CD4-positive, alpha-beta memory T cell (primary cell): ENCODE data around the gene ZER1. TPM values are rescaled to one million over a fixed set of nuclear protein-coding genes. Genes with fewer than 3 reads are reported as not detected.
A peak's percentile ranks its signal among the peaks of the same experiment; 100 is the strongest.

Experiments
- CTCF ChIA-PET: fragments of 350-600 bp; sonication (Branson Sonifier 250); formaldehyde crosslinking; loops from one replicate; lab custom pipeline; 2021; ENCODE audit warnings: inconsistent platforms; ENCODE audit not compliant: partially characterized antibody; lab: Charles Lee
- POLR2A ChIA-PET: fragments of 350-600 bp; sonication (Branson Sonifier 250); formaldehyde crosslinking; loops from one replicate; lab custom pipeline; 2021; ENCODE audit not compliant: partially characterized antibody; lab: Charles Lee
- DNase-seq, 5 donors: peaks; one replicate each; pipeline versions ENCODE4 v3.0.0 to v3.0.0-alpha.2; 2020 to 2022; ENCODE audit warnings: mixed read lengths in 1 of 5
- H3K27ac ChIP-seq: one replicate; pipeline ENCODE4 v1.7.0; 2013; ENCODE audit warnings: low read depth, low read length
- H3K27me3 ChIP-seq: 2 replicates; pipeline ENCODE4 v1.7.0; 2013; ENCODE audit warnings: mild to moderate bottlenecking, low read length, moderate library complexity; ENCODE audit not compliant: insufficient read depth
- H3K36me3 ChIP-seq: 2 replicates; pipeline ENCODE4 v1.7.0; 2013; ENCODE audit warnings: mild to moderate bottlenecking, low read length, moderate library complexity; ENCODE audit not compliant: insufficient read depth
- H3K4me1 ChIP-seq: 2 replicates; pipeline ENCODE4 v1.7.0; 2013; ENCODE audit warnings: mild to moderate bottlenecking, low read length, moderate library complexity; ENCODE audit not compliant: insufficient read depth
- H3K4me3 ChIP-seq, 2 donors: one replicate each; pipeline ENCODE4 v1.7.0; 2013; ENCODE audit warnings: low read length in 2 of 2, mild to moderate bottlenecking in 1 of 2
- H3K9me3 ChIP-seq, 2 donors: one replicate each; pipeline ENCODE4 v1.7.0; 2013; ENCODE audit warnings: low read length in 2 of 2, control low read depth in 1 of 2; ENCODE audit not compliant: control insufficient read depth in 1 of 2
- H3K27ac Mint-ChIP-seq, 7 donors: one replicate each; pipeline ENCODE4 v1.8.0; 2020 to 2021; ENCODE audit warnings: mixed read lengths in 7 of 7, mild to moderate bottlenecking in 6 of 7, inconsistent platforms in 3 of 7, moderate library complexity in 3 of 7
- H3K27me3 Mint-ChIP-seq, 2 donors: one replicate each; pipeline ENCODE4 v1.8.0; 2020 to 2021; ENCODE audit warnings: mixed read lengths in 2 of 2
- H3K36me3 Mint-ChIP-seq, 2 donors: one replicate each; pipeline ENCODE4 v1.8.0; 2020 to 2021; ENCODE audit warnings: mixed read lengths in 2 of 2, inconsistent platforms in 1 of 2, mild to moderate bottlenecking in 1 of 2
- H3K4me1 Mint-ChIP-seq, 4 donors: one replicate each; pipeline ENCODE4 v1.8.0; 2020 to 2021; ENCODE audit warnings: mixed read lengths in 4 of 4, mild to moderate bottlenecking in 1 of 4
- H3K4me3 Mint-ChIP-seq, 8 donors: one replicate each; pipeline ENCODE4 v1.8.0; 2020 to 2021; ENCODE audit warnings: mixed read lengths in 8 of 8, mild to moderate bottlenecking in 7 of 8, moderate library complexity in 6 of 8, inconsistent platforms in 3 of 8
- H3K9me3 Mint-ChIP-seq, 8 donors: one replicate each; pipeline ENCODE4 v1.8.0; 2020 to 2021; ENCODE audit warnings: mixed read lengths in 8 of 8, mild to moderate bottlenecking in 5 of 8, inconsistent platforms in 3 of 8, moderate library complexity in 1 of 8
- intact Hi-C: fragments of 100-400 bp; cut with micrococcal nuclease; formaldehyde crosslinking; loops from one replicate; pipeline ENCODE4 v1.15.1; 2023
- polyA plus RNA-seq, 2 donors: library from polyadenylated mRNA; unstranded; fragments of 300-500 nt; fragmentation: Illumina TruSeq; gene quantifications; one replicate each; pipeline ENCODE4 v1.2.3, GENCODE V29; 2021
- total RNA-seq, 2 experiments: library from RNA; stranded (reverse); gene quantifications; one replicate each; pipeline ENCODE4 v1.2.3, GENCODE V29; 2021

The ZER1 gene
- total and polyA plus RNA-seq, 4 experiments from 2014 or later = 35.6 to 44.2 (median 39.5) TPM

DNA sequence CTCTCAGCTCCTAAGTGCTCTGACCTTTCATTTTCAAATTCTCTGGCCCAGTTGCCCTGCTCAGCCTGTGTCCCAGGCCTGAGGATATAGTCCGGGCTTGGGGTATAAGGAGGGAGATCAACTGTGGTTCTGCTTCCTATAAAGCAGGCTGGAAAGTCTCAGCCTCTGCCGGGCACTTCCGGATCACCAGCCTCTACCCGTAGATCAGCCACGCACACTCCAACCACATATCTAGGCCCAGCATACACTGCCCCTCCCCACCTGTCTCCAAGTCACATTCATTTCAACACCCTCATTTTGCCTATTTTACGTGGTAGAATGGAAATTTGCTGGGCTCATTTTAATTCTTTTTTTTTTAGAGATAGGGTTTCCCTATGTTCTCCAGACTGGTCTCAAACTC lies 3.1 kb downstream of the ZER1 start:
- Mint-ChIP-seq H3K27me3 (no peaks in the 10 kb centered on the region), H3K9me3 (no peaks in the 10 kb centered on the region), H3K4me1 (peaks cover 27 to 55% (median 33%) of the 10 kb centered on the region in 4 donors), H3K4me3 (peak overlapping the region in 2 of 8 donors; percentile 25 to 29), H3K27ac (peak overlapping the region in 4 of 7 donors; percentile 47 to 92 (median 71)), H3K36me3 (peaks cover 3 to 29% of the 10 kb centered on the region in 2 donors)
- ChIA-PET POLR2A (no interaction called here), CTCF (interaction anchor here (0.7 kb wide), 1 partner anchor 67 kb away, joined by 3 read pairs; the partner anchor contains the start of gene PKN3)
- H3K27me3 ChIP-seq = no peaks in the 10 kb centered on the region
- H3K4me1 ChIP-seq = peaks cover 32% of the 10 kb centered on the region
- H3K4me3 ChIP-seq = no peak overlapping the region
- H3K36me3 ChIP-seq = no peaks in the 10 kb centered on the region
- intact Hi-C loops = no loop called here
- H3K27ac ChIP-seq = no peak overlapping the region
- no peaks in the 10 kb centered on the region for H3K9me3 ChIP-seq
- no peak for DNase-seq

DNA sequence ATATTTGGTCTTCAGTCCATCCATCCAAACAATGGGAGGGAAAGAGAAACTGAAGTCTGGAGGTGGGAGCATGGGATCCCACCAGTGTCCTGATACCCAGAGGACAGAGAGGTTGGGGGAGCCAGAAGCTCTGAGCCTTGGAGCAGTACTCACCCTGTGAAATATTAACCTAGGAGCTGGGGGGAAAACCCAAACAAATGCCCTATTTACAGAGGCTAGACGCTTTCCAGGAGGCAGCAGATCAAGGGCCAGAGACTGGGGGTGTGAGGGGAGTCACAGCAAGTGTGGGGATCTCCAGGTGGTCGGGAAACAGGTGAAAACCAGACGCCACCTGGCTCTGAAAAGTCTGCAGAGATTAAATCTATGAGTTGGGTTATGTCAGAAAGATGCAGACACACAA lies 6.2 kb downstream of the ZER1 start:
- ChIA-PET POLR2A (interaction anchor here (1.7 kb wide), 1 partner anchor 48 kb away, joined by 3 read pairs; no protein-coding TSS in a partner anchor), CTCF (interaction anchor here (1.2 kb wide), 1 partner anchor 53 kb away, joined by 4 read pairs; the partner anchor contains the start of gene ENDOG)
- Histone ChIP-seq H3K36me3 (no peaks in the 10 kb centered on the region), H3K27me3 (no peaks in the 10 kb centered on the region), H3K9me3 (no peaks in the 10 kb centered on the region), H3K4me3 (no peak overlapping the region), H3K27ac (no peak overlapping the region), H3K4me1 (peaks cover 25% of the 10 kb centered on the region)
- DNase-seq = no peak
- Mint-ChIP-seq H3K27me3 (no peaks in the 10 kb centered on the region), H3K4me3 (no peak overlapping the region), H3K9me3 (no peaks in the 10 kb centered on the region), H3K4me1 (peaks cover 26 to 57% (median 32%) of the 10 kb centered on the region in 4 donors), H3K36me3 (peaks cover 3 to 25% of the 10 kb centered on the region in 2 donors), H3K27ac (no peak overlapping the region)
- intact Hi-C loops = no loop called here

DNA sequence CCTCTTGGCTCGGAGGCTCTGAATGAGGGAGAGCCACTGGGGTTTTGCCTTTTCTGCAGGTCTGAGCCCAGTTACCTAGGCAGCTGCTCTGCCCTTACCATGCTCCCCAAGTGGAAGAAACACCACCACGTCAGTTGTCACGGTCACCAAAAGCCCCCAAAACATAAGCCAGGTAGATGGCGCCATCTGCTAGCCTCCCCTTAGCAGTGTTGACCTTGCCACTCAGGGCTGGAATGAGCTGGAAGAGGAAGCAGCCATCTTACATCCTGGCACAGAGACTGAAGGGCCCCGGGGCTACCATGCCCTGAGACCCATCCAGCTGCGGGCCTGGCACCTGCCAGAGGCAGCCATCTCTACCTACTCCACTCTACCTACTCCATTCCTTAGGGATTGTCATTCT lies 7.4 kb downstream of the ZER1 start:
- Mint-ChIP-seq H3K27me3 (no peaks in the 10 kb centered on the region), H3K9me3 (no peaks in the 10 kb centered on the region), H3K4me1 (peaks cover 19 to 46% (median 24%) of the 10 kb centered on the region in 4 donors), H3K27ac (no peak overlapping the region), H3K36me3 (peaks cover 3 to 24% of the 10 kb centered on the region in 2 donors), H3K4me3 (no peak overlapping the region)
- intact Hi-C loops = no loop called here
- H3K4me1 ChIP-seq = peaks cover 15% of the 10 kb centered on the region
- ChIA-PET POLR2A (interaction anchor here (1.0 kb wide), 1 partner anchor 40 kb away, joined by 4 read pairs; the partner anchor contains the start of gene ZDHHC12), CTCF (interaction anchor here (1.2 kb wide), 1 partner anchor 54 kb away, joined by 4 read pairs; the partner anchor contains the start of gene ENDOG)
- no peaks in the 10 kb centered on the region for H3K36me3 ChIP-seq
- H3K9me3 ChIP-seq = no peaks in the 10 kb centered on the region
- no peaks in the 10 kb centered on the region for H3K27me3 ChIP-seq
- no peak overlapping the region for H3K27ac ChIP-seq
- no peak for DNase-seq
- no peak overlapping the region for H3K4me3 ChIP-seq

DNA sequence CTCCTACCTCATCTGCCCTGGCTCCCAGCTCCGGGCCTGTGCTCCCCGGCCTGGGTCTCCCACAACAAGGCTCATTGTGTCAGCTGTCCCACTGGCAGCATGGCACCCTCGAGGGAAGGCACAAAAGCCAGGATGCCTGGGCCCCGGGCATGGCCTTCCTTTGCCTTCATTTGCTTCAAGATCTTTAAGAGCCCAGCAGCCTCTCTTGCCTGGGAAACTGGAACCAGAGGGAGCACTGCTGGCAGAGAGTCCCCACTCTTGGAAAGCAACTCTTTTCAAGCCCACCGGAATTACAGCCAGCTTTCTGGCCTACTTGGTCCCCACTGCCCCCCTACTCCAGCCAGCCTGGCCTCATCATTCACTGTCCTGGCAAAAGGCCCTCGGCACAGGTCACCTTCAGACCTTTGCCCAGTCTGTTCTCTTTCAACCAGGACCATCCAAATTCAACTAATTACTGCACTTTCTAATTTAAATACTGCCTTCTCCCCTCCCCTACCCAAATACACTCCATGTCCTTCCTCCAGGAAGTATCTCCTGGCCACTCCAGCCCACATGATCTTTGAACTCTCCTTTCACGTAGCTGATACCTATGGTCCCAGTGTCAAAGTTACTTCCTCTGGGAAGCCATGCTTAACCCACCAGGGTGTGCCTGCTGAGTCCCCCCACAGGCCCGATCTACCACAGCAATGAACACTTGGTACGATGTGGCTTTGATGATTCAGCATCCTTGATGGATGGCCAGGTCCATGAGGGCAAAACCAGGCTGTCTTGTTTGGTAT lies 8.9 kb downstream of the ZER1 start:
- POLR2A ChIA-PET = interaction anchor here (1.0 to 1.3 kb wide), 2 partner anchors 9 kb away, joined by 3 read pairs; partner anchors contain the start of gene ZER1
- DNase-seq = no peak
- Mint-ChIP-seq H3K36me3 (peaks cover 6 to 20% of the 10 kb centered on the region in 2 donors), H3K4me3 (no peak overlapping the region), H3K9me3 (no peaks in the 10 kb centered on the region), H3K27me3 (no peaks in the 10 kb centered on the region), H3K27ac (peak overlapping the region in 3 of 7 donors; percentile 49 to 68 (median 66)), H3K4me1 (peaks cover 17 to 36% (median 20%) of the 10 kb centered on the region in 4 donors)
- intact Hi-C loops = no loop called here
- Histone ChIP-seq H3K27me3 (no peaks in the 10 kb centered on the region), H3K36me3 (no peaks in the 10 kb centered on the region), H3K9me3 (no peaks in the 10 kb centered on the region), H3K27ac (no peak overlapping the region), H3K4me3 (no peak overlapping the region), H3K4me1 (peaks cover 3% of the 10 kb centered on the region)
- CTCF ChIA-PET = no interaction called here

DNA sequence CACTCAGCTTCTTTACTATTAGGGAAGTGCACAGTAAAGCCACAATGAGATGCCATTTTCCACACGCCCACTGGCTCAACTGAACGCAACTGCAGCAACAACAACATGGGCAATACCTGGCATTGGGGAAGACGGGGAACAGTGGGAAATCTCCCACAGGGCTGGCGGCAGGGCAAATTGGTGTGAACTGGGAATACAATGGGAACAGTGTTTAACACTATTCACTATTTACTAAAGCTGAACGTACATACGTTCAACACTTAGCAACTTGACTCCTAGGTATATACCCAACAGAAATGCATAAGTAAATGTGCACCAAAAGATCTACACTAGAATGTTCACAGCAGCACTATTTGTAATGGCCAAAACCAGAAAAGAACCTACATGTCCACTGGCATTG lies 14.1 kb downstream of the ZER1 start:
- Histone ChIP-seq H3K4me1 (no peaks in the 10 kb centered on the region), H3K27me3 (no peaks in the 10 kb centered on the region), H3K4me3 (no peak overlapping the region), H3K36me3 (peaks cover 8% of the 10 kb centered on the region), H3K9me3 (no peaks in the 10 kb centered on the region), H3K27ac (no peak overlapping the region)
- Mint-ChIP-seq H3K4me3 (no peak overlapping the region), H3K27me3 (no peaks in the 10 kb centered on the region), H3K36me3 (peaks cover 8 to 20% of the 10 kb centered on the region in 2 donors), H3K27ac (no peak overlapping the region), H3K4me1 (peaks cover 2 to 15% (median 9%) of the 10 kb centered on the region in 4 donors), H3K9me3 (no peaks in the 10 kb centered on the region)
- no peak for DNase-seq
- ChIA-PET CTCF (no interaction called here), POLR2A (interaction anchor here (0.5 to 0.7 kb wide), 2 partner anchors 68 to 339 kb away, joined by 3 read pairs; no protein-coding TSS in a partner anchor)
- intact Hi-C loops = no loop called here

DNA sequence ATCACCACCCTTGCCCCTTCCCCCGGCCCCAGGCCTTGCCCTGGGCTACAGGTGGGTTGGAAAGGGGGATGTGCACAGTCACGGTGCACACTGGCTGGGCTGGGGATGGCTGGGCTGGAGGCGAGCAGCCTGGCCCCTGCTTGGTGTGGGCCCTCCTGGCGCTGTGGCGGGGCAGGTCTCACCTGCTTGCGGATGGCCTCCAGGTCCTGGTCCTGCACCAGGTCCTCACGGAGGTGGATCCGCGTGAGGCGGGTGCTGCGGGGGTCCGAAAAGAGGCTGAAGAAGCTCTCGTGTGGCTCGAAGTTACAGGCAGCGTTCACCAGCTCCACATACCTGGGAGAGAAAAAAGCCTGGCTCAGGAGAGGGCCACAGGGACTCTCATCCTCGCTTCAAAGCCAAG lies 18.1 kb downstream of the ZER1 start:
- H3K4me1 Mint-ChIP-seq = peaks cover 0 to 13% (median 7%) of the 10 kb centered on the region in 4 donors
- DNase-seq = no peak
- Histone ChIP-seq H3K27me3 (no peaks in the 10 kb centered on the region), H3K27ac (no peak overlapping the region), H3K9me3 (no peaks in the 10 kb centered on the region), H3K36me3 (peaks cover 20% of the 10 kb centered on the region), H3K4me3 (no peak overlapping the region), H3K4me1 (no peaks in the 10 kb centered on the region)
- intact Hi-C loops = no loop called here
- no peak overlapping the region for H3K27ac Mint-ChIP-seq
- no peak overlapping the region for H3K4me3 Mint-ChIP-seq
- H3K36me3 Mint-ChIP-seq = peaks cover 15 to 31% of the 10 kb centered on the region in 2 donors
- ChIA-PET CTCF (no interaction called here), POLR2A (no interaction called here)
- H3K27me3 Mint-ChIP-seq = no peaks in the 10 kb centered on the region
- no peaks in the 10 kb centered on the region for H3K9me3 Mint-ChIP-seq

DNA sequence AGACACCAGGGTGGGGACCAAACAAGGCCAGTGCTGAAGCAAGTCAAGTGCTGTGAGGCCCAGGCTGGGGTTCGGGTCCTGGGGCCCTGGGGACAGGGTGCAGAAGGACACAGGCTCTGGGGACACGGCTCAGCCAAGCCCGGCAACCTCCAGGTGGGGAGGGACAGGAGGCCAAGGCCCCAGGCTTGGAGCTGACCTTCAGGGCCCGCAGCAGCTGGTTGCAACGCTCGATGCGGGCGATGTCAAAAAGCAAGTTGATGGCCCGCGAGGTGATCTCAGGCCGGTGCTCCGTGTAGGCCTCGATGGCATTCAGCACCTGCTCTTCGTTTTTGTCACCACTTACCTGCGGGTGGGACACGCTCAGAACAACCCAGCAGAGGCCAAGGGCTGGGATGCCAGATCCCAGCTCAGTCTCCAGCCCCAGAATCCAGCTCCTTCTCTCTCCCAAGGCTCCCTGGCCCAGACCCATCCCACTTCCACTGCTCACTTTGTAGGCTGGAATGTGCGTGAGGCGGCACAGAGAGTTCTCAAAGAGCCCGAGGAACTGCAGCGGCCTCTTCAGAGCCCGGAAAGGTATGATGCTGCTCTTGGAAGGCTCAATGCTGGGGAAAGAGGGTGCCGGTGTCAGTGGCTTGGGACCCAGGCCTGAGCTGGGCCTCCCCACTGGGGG lies 20.7 kb downstream of the ZER1 start:
- DNase-seq = no peak
- H3K4me1 Mint-ChIP-seq = peaks cover 0 to 4% (median under 1%) of the 10 kb centered on the region in 4 donors
- H3K27ac ChIP-seq = no peak overlapping the region
- CTCF ChIA-PET = no interaction called here
- peak overlapping the region in 1 of 7 donors; percentile 46 for H3K27ac Mint-ChIP-seq
- no peaks in the 10 kb centered on the region for H3K9me3 ChIP-seq
- H3K4me3 Mint-ChIP-seq = no peak overlapping the region
- peaks cover 13 to 36% of the 10 kb centered on the region in 2 donors for H3K36me3 Mint-ChIP-seq
- no peaks in the 10 kb centered on the region for H3K9me3 Mint-ChIP-seq
- intact Hi-C loops = no loop called here
- no peaks in the 10 kb centered on the region for H3K27me3 Mint-ChIP-seq
- H3K36me3 ChIP-seq = peaks cover 20% of the 10 kb centered on the region
- H3K4me1 ChIP-seq = no peaks in the 10 kb centered on the region
- POLR2A ChIA-PET = interaction anchor here (0.5 kb wide), 1 partner anchor 29 kb away, joined by 3 read pairs; no protein-coding TSS in a partner anchor
- H3K27me3 ChIP-seq = no peaks in the 10 kb centered on the region
- H3K4me3 ChIP-seq = no peak overlapping the region
